BJ (cell line): Measurements from ENCODE around the gene TNNC1. TPM values are rescaled to one million over a fixed set of nuclear protein-coding genes. Genes with fewer than 3 reads are reported as not detected.

ENCODE experiments used
- CTCF ChIA-PET: fragments of 350-600 bp; formaldehyde crosslinking; extraction: SDS; loops from one replicate; lab custom pipeline; 2021; ENCODE audit warnings: antibody characterized with exemption, inconsistent platforms; lab: Yijun Ruan, JAX
- POLR2A ChIA-PET: fragments of 300-600 bp; sonication (Branson Sonifier 250); formaldehyde crosslinking; extraction: SDS; loops from one replicate; lab custom pipeline; 2021; ENCODE audit warnings: antibody characterized with exemption; lab: Charles Lee
- DNase-seq: peaks from one replicate; pipeline ENCODE4 v3.0.0-alpha.2; 2011; ENCODE audit warnings: low read depth
- H3K27me3 ChIP-seq: 2 replicates; pipeline ENCODE4 v1.6.0; 2011; ENCODE audit warnings: low read length; ENCODE audit not compliant: control insufficient read depth, insufficient read depth
- H3K36me3 ChIP-seq: 2 replicates; pipeline ENCODE4 v1.5.1; 2011; ENCODE audit warnings: low read length; ENCODE audit not compliant: control insufficient read depth, insufficient read depth
- H3K4me3 ChIP-seq: 2 replicates; pipeline ENCODE4 v1.5.1; 2011; ENCODE audit warnings: low read depth, mild to moderate bottlenecking, control low read depth, low read length
- polyA plus RNA-seq: library from polyadenylated mRNA; depleted of rRNA; stranded (reverse); fragments of >200 nt; gene quantifications from 2 replicates; pipeline ENCODE4 v1.2.3, GENCODE V29; 2011
- TF ChIP-seq, protein P1 (sequence below): IDR thresholded peaks from 2 replicates; pipeline ENCODE4 v1.5.1; 2011; ENCODE audit warnings: low read depth, mild to moderate bottlenecking, control low read depth, inconsistent platforms, low read length, moderate library complexity; ENCODE audit not compliant: insufficient read depth

Gene TNNC1
- polyA plus RNA-seq, 1 experiment = 1.7 TPM

DNA sequence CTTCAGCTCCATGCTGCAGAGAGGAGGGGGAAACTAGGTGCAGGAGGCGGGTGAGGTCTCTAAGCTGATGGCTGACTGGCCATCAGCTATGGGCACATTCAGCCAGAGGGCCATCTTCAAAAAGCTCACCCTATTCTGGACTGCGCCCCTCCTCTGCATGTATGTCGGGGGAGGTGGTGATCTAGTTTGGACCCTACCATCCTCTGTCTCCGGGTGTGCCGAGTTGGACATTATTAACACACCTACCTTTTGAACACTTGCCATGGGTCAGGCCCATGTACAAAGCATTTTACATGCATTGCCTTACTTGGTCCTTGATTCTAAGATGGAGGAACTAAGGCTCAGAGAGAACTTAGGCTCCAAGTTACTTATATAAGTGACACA, 3.0 kb upstream of the TNNC1 start:
- POLR2A ChIA-PET = no interaction called here
- H3K36me3 ChIP-seq = peaks cover 18% of the 10 kb centered on the region
- CTCF ChIA-PET = interaction anchor here (1.0 to 4.5 kb wide), 3 partner anchors 10 to 117 kb away, joined by 3 to 31 read pairs (median 4); partner anchors contain the start of gene SEMA3G
- H3K27me3 ChIP-seq = no peaks in the 10 kb centered on the region
- peak overlapping the region; percentile 95 for H3K4me3 ChIP-seq
- TF ChIP-seq, protein P1, sequence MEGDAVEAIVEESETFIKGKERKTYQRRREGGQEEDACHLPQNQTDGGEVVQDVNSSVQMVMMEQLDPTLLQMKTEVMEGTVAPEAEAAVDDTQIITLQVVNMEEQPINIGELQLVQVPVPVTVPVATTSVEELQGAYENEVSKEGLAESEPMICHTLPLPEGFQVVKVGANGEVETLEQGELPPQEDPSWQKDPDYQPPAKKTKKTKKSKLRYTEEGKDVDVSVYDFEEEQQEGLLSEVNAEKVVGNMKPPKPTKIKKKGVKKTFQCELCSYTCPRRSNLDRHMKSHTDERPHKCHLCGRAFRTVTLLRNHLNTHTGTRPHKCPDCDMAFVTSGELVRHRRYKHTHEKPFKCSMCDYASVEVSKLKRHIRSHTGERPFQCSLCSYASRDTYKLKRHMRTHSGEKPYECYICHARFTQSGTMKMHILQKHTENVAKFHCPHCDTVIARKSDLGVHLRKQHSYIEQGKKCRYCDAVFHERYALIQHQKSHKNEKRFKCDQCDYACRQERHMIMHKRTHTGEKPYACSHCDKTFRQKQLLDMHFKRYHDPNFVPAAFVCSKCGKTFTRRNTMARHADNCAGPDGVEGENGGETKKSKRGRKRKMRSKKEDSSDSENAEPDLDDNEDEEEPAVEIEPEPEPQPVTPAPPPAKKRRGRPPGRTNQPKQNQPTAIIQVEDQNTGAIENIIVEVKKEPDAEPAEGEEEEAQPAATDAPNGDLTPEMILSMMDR = no peak
- DNase-seq = no peak

DNA sequence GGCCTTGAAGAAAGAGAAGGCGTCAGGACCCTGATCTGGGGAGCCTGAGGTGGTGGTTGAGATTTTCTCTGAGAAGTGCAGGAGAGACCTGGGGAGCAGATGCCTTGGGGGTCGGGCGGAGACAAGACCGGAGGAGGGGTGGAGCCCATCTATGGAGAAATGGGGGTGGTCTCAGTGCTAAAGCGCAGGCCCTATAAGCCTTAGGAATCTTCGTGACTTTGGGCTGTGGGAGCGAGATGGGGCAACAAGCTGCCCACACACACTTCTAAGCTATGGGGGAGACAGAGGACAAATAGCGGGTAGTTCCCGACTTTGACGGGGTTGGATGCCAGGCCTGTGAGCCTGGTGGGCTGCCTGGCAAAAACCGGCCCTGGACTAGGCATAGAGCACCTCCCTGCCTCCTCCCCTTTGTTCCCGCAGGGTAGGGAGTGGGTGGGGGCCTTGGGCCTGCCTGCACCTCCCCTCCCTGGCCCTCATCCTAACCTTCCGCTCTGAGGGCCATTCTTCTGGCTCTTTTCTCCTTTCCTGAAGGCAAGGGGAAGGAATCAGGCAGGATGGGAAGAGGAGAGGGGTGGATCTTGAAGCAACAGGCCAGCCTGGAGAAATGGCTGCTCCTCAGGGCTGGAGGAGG, 2.4 kb upstream of the TNNC1 start:
- H3K27me3 ChIP-seq = no peaks in the 10 kb centered on the region
- H3K36me3 ChIP-seq = peaks cover 18% of the 10 kb centered on the region
- peak overlapping the region; percentile 95 for H3K4me3 ChIP-seq
- DNase-seq = no peak
- CTCF ChIA-PET = interaction anchor here (1.0 to 4.5 kb wide), 3 partner anchors 10 to 117 kb away, joined by 3 to 31 read pairs (median 4); partner anchors contain the start of gene SEMA3G
- TF ChIP-seq, protein P1 = no peak
- POLR2A ChIA-PET = no interaction called here

DNA sequence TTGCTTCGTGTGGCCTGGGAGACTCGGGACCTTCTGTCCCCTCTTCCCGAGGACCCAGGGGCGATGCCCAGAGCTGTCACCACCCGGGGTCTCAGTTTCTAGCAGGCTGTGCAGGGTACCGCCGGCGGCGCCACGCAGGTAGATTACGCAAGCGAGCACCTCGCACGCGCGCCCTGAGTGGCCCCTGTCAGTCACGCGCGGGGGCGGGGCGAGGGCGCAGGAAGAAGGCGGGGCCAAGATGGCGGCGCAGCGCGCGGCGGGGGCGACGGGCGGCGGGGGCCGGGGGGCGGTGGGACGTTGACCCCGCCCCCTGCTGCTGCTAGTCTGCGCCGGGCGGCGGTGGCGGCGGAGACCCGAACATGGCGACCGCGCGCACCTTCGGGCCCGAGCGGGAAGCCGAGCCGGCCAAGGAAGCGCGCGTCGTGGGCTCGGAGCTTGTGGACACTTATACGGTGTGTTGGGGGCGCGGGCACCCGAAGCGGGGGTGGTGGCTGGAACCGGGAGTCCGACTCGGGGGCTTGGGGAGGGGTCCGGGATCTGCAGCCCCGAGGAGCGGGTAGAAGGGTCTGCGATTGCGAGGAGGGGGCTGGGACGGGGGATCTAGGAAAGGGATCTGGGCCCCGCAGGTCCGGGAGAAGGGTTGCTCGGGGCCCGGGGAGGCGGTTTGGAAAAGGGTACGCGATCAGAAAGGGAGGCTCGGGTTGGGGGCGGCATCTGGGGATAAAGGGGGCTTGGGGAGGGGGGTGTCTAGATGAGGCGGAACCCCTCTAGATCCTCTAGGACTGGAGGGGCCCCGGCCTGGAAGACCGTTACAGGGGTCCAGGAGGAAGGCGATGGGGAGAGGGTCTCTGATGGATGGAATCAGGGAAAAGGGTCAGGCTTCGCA, 1.7 kb upstream of the TNNC1 start, which contains the start of gene NISCH:
Gene NISCH, plus strand, starts transcription at position 322 of the 886 bp plus-strand sequence. Its CDS starts 38 bp downstream, at position 360.
- Histone ChIP-seq H3K36me3 (peaks cover 17% of the 10 kb centered on the region), H3K27me3 (no peaks in the 10 kb centered on the region), H3K4me3 (peak within 1 kb of the TSS; percentile 95)
- TF ChIP-seq, protein P1 = no peak
- POLR2A ChIA-PET = no interaction called here
- CTCF ChIA-PET = interaction anchor here (4.5 kb wide), 1 partner anchor 9 kb away, joined by 31 read pairs; the partner anchor contains the start of gene SEMA3G
- no peak for DNase-seq

DNA sequence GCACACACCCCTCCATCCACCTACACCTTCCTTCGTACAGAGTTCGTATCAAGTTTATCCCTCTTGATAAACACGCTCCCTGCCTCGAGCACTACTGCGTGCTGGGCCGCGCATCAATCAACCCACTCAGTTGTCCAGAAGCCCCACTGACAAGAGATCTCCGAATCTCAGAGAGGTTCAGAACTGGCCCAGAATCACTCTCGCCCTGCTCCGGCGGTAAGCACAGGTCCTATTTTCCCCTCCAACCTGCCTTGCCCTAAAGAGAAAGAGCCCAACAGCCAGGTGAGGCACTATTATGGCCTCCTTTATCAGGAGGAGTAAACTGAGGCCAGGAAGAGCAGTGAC, 1.1 kb upstream of the TNNC1 start:
- TF ChIP-seq, protein P1 = no peak
- Histone ChIP-seq H3K27me3 (no peaks in the 10 kb centered on the region), H3K36me3 (peaks cover 13% of the 10 kb centered on the region), H3K4me3 (peak overlapping the region; percentile 95)
- CTCF ChIA-PET = interaction anchor here (12.4 kb wide), 1 partner anchor 23 kb away, joined by 445 read pairs; no protein-coding TSS in a partner anchor
- DNase-seq = no peak
- POLR2A ChIA-PET = no interaction called here

DNA sequence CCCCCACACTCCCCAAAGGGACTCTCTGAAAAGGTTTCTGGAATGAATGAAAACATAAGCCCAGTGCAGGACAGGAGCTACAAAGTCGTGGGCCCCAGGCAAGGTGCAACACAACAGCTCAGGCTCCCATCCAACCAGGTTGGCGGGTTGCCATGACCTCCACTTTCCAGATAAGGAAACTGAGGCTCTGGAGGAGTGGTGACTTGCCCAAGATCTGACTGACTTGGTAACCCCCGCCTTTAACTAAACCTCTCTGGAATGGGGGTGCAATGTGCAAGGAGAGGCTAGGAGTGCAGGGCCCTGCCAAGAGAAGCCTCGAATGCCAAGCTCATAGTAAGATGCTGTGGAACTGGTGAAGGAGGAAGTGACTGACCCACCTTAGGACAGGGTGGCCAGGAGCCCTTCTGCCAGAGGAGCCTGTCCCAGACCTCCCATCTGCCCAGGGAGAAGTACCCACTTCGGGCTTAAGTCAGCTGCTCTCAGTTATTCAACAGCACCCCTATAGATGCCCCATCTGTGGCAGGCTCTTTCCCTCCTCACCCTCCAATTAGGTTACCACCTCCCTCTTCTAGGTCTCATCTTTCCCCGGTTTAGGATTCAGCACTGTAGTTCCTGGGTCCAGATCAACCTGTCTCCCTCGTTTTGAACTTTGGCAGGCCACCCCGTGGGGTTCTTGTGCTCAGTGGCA, 553 bp upstream of the TNNC1 start:
- POLR2A ChIA-PET = no interaction called here
- CTCF ChIA-PET = interaction anchor here (1.0 to 12.4 kb wide), 3 partner anchors 18 to 42 kb away, joined by 3 to 445 read pairs (median 6); no protein-coding TSS in a partner anchor
- no peak overlapping the region for H3K4me3 ChIP-seq
- TF ChIP-seq, protein P1 = no peak
- DNase-seq = no peak
- H3K27me3 ChIP-seq = no peaks in the 10 kb centered on the region
- H3K36me3 ChIP-seq = peaks cover 13% of the 10 kb centered on the region
